HL-60 (cell line): Measurements from ENCODE around the gene PIWIL4.

ENCODE experiments used
- DNase-seq, 2 experiments: peaks; one replicate each; pipeline ENCODE4 v3.0.0-alpha.2; 2010 to 2020; ENCODE audit warnings: low read depth in 1 of 2, low spot score in 1 of 2
- H3K27ac ChIP-seq: fragments of 250-450 bp; sonication (Bioruptor Pico); replicated peaks from 2 replicates; pipeline ENCODE4 v1.5.1; 2020; ENCODE audit warnings: mild to moderate bottlenecking, moderate library complexity
- H3K27me3 ChIP-seq: fragments of 250-450 bp; sonication (Bioruptor Pico); 2 replicates; pipeline ENCODE4 v1.5.1; 2021; ENCODE audit warnings: mild to moderate bottlenecking, moderate library complexity; ENCODE audit not compliant: insufficient read depth, poor library complexity, severe bottlenecking
- H3K4me3 ChIP-seq: replicated peaks from 2 replicates; pipeline ENCODE4 v1.5.1; 2011; ENCODE audit warnings: mild to moderate bottlenecking, control low read depth, low read length; ENCODE audit not compliant: insufficient read depth
- CTCF ChIP-seq: IDR thresholded peaks from one replicate; pipeline ENCODE4 v1.5.1; 2011; ENCODE audit warnings: low read length, control low read depth, inconsistent platforms; ENCODE audit not compliant: insufficient read depth
- GABPA ChIP-seq: IDR thresholded peaks from 2 replicates; pipeline ENCODE4 v1.6.1; 2012; ENCODE audit warnings: low read depth
- POLR2AphosphoS5 ChIP-seq: IDR thresholded peaks from 2 replicates; pipeline ENCODE4 v1.6.1; 2012; ENCODE audit warnings: low read depth
- REST ChIP-seq: IDR thresholded peaks from 2 replicates; pipeline ENCODE4 v1.6.1; 2012; ENCODE audit warnings: low read depth; ENCODE audit not compliant: insufficient replicate concordance
- SPI1 ChIP-seq: IDR thresholded peaks from 2 replicates; pipeline ENCODE4 v1.6.1; 2012; ENCODE audit warnings: low read depth, mild to moderate bottlenecking, borderline replicate concordance

PIWIL4 gene

GRCh38 chr11:94656968-94657367 lies 89.8 kb downstream of the PIWIL4 start:
- no peak for DNase-seq
- TF ChIP-seq POLR2AphosphoS5 (no peak), SPI1 (no peak), GABPA (no peak), CTCF (no peak), REST (no peak)
- Histone ChIP-seq H3K27ac (no peak overlapping the region), H3K4me3 (no peak overlapping the region), H3K27me3 (peaks cover 2% of the 10 kb centered on the region)

DNA sequence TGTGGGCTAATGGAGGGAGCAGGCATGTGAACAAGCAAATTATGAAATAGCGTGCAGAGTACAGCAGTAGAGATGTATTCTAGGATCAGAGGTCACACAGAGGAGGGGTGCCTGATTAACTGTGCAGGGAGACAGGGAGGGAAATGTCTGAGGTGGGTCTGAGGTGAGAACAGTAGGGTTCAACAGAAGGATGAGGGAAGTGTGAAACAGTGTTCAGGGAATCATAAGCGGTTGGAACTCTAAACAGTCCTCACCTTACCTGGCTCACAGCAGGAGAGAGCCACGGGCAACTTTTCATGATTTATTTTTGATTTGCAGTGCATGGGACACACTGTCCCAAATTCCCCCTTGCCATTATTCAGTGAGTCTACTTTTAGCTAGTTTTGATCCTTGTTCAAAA lies 90.5 kb downstream of the PIWIL4 start:
- Histone ChIP-seq H3K27ac (no peak overlapping the region), H3K27me3 (peaks cover 2% of the 10 kb centered on the region), H3K4me3 (no peak overlapping the region)
- TF ChIP-seq POLR2AphosphoS5: no peak
- TF ChIP-seq SPI1: no peak
- TF ChIP-seq GABPA: no peak
- TF ChIP-seq CTCF: no peak
- TF ChIP-seq REST: no peak
- DNase-seq: no peak

- TF ChIP-seq REST (no peak), POLR2AphosphoS5 (no peak), GABPA (no peak), SPI1 (no peak), CTCF (no peak)
- H3K4me3 ChIP-seq: no peak overlapping the region
- H3K27ac ChIP-seq: no peak overlapping the region
- peaks cover 2% of the 10 kb centered on the region for H3K27me3 ChIP-seq
- DNase-seq: no peak
Observed at GRCh38 chr11:94658386-94658785, 91.2 kb downstream of the PIWIL4 start.
